SH-SY5Y (cell line): Measurements from ENCODE around the gene ALDH9A1.

Experiments used
- GATA2 ChIP-seq: IDR thresholded peaks from 2 replicates; pipeline ENCODE4 v1.6.1; 2011; ENCODE audit warnings: mild to moderate bottlenecking, low read depth, low read length
- GATA3 ChIP-seq: IDR thresholded peaks from 2 replicates; pipeline ENCODE4 v1.6.1; 2011; ENCODE audit warnings: low read depth, mild to moderate bottlenecking, low read length, moderate library complexity

- TF ChIP-seq GATA3 (no peak), GATA2 (no peak)
Measured at GRCh38 chr1:165737196-165737595, 38.8 kb upstream of the ALDH9A1 start.
